HepG2 (cell line): ENCODE results near the gene IL6ST. TPM values are rescaled to one million over a fixed set of nuclear protein-coding genes. Genes with fewer than 3 reads are reported as not detected.

Experiments
- EP300 ChIP-seq, 3 experiments: sonication (generic) in 1 of 3; formaldehyde crosslinking in 1 of 3; IDR thresholded peaks; 2 replicates each; pipeline versions ENCODE4 v1.5.1 to v1.6.1; 2011 to 2020; ENCODE audit warnings: low read depth in 2 of 3, low read length in 2 of 3, borderline replicate concordance in 1 of 3, improper control_type of control experiment in 1 of 3, mild to moderate bottlenecking in 1 of 3, missing genetic modification reagents in 1 of 3, moderate library complexity in 1 of 3
- GFI1 ChIP-seq: sonication (generic); formaldehyde crosslinking; IDR thresholded peaks from 2 replicates; pipeline ENCODE4 v1.5.0; 2020; ENCODE audit warnings: missing genetic modification reagents, mild to moderate bottlenecking, borderline replicate concordance
- HNF4A ChIP-seq: sonication (generic); formaldehyde crosslinking; IDR thresholded peaks from 2 replicates; pipeline ENCODE4 v1.4.0; 2020; ENCODE audit warnings: missing genetic modification reagents
- NRL ChIP-seq: sonication (generic); formaldehyde crosslinking; IDR thresholded peaks from 2 replicates; pipeline ENCODE4 v1.5.0; 2020; ENCODE audit warnings: missing genetic modification reagents, mild to moderate bottlenecking, moderate library complexity, borderline replicate concordance
- ONECUT2 ChIP-seq: sonication (generic); formaldehyde crosslinking; IDR thresholded peaks from 2 replicates; pipeline ENCODE4 v1.4.0; 2020; ENCODE audit warnings: missing genetic modification reagents
- PAF1 ChIP-seq: IDR thresholded peaks from 2 replicates; pipeline ENCODE4 v1.6.1; 2016; ENCODE audit warnings: missing genetic modification reagents, missing compliant biosample characterization
- POLR2G ChIP-seq: fragments of 200-400 bp; formaldehyde crosslinking; IDR thresholded peaks from 2 replicates; pipeline ENCODE4 v1.6.1; 2018; ENCODE audit warnings: mild to moderate bottlenecking, low read depth, low read length, moderate library complexity
- RBFOX2 ChIP-seq: fragments of 200-400 bp; formaldehyde crosslinking; IDR thresholded peaks from 2 replicates; pipeline ENCODE4 v1.6.1; 2017; ENCODE audit warnings: low read depth, mild to moderate bottlenecking, low read length
- SOX13 ChIP-seq, 3 experiments: fragments of 450-650 bp in 1 of 3; sonication (generic) in 1 of 3; formaldehyde crosslinking in 1 of 3; IDR thresholded peaks in 2 of 3; conservative IDR thresholded peaks in 1 of 3; 2 replicates each; pipeline versions ENCODE4 v1.5.0 to v1.6.1; 2016 to 2020; ENCODE audit warnings: antibody characterized with exemption in 1 of 3, mild to moderate bottlenecking in 1 of 3, missing compliant biosample characterization in 1 of 3, missing genetic modification reagents in 1 of 3, moderate library complexity in 1 of 3
- SOX6 ChIP-seq, 2 experiments: fragments of 450-650 bp in 1 of 2; sonication (generic) in 1 of 2; formaldehyde crosslinking in 1 of 2; IDR thresholded peaks; 2 replicates each; pipeline versions ENCODE4 v1.4.0 to v1.6.1; 2017 to 2020; ENCODE audit warnings: antibody characterized with exemption in 1 of 2, mild to moderate bottlenecking in 1 of 2, missing genetic modification reagents in 1 of 2
- ZNF670 ChIP-seq: sonication (generic); formaldehyde crosslinking; IDR thresholded peaks from 2 replicates; pipeline ENCODE4 v1.8.0; 2022; ENCODE audit warnings: mild to moderate bottlenecking, missing genetic modification reagents, borderline replicate concordance
- ZNF674 ChIP-seq: sonication (generic); formaldehyde crosslinking; IDR thresholded peaks from 2 replicates; pipeline ENCODE4 v1.5.0; 2020; ENCODE audit warnings: low read depth, mild to moderate bottlenecking, missing genetic modification reagents
- ZNF775 ChIP-seq: sonication (generic); formaldehyde crosslinking; IDR thresholded peaks from 2 replicates; pipeline ENCODE4 v1.4.0; 2020; ENCODE audit warnings: missing genetic modification reagents, mild to moderate bottlenecking, moderate library complexity, borderline replicate concordance
- polyA plus RNA-seq, 8 experiments: library from polyadenylated mRNA; depleted of rRNA in 3 of 8; stranded (reverse) in 7 of 8; unstranded in 1 of 8; fragments of >200 nt; fragmentation: Illumina TruSeq in 4 of 8; extraction: Trizol in 4 of 8; gene quantifications; 2 replicates each; pipeline versions ENCODE4 v1.2.1 to v1.2.3, GENCODE V29; 2011 to 2016; ENCODE audit warnings: low read depth in 4 of 8, missing spikeins in 1 of 8, mixed read lengths in 1 of 8; ENCODE audit not compliant: insufficient read depth in 1 of 8
- total RNA-seq, 5 experiments: library from RNA; depleted of rRNA; stranded (reverse); fragments of >200 nt; fragmentation: Illumina TruSeq; extraction: Trizol; gene quantifications; 2 replicates each; pipeline ENCODE4 v1.2.3, GENCODE V29; 2016; ENCODE audit warnings: low read depth in 1 of 5
- TF ChIP-seq, protein P1 (sequence below): IDR thresholded peaks from 2 replicates; pipeline ENCODE4 v1.4.0; 2020; ENCODE audit warnings: mild to moderate bottlenecking, missing genetic modification reagents
- TF ChIP-seq, protein P2 (sequence below): sonication (generic); formaldehyde crosslinking; conservative IDR thresholded peaks from 2 replicates; pipeline ENCODE4 v1.8.0; 2022; ENCODE audit warnings: mild to moderate bottlenecking, moderate library complexity, missing genetic modification reagents
- TF ChIP-seq, protein P3 (sequence below): sonication (generic); formaldehyde crosslinking; IDR thresholded peaks from 2 replicates; pipeline ENCODE4 v1.4.0; 2020; ENCODE audit warnings: missing genetic modification reagents
- TF ChIP-seq, protein P4 (sequence below): sonication (generic); formaldehyde crosslinking; IDR thresholded peaks from 2 replicates; pipeline ENCODE4 v1.5.1; 2020; ENCODE audit warnings: missing genetic modification reagents, mild to moderate bottlenecking, borderline replicate concordance

IL6ST gene
- total and polyA plus RNA-seq, 2 of the 13 experiments (the other 11 are each of a cell fraction or from before 2014, with no cell fraction given): 66.6 to 166 TPM

DNA sequence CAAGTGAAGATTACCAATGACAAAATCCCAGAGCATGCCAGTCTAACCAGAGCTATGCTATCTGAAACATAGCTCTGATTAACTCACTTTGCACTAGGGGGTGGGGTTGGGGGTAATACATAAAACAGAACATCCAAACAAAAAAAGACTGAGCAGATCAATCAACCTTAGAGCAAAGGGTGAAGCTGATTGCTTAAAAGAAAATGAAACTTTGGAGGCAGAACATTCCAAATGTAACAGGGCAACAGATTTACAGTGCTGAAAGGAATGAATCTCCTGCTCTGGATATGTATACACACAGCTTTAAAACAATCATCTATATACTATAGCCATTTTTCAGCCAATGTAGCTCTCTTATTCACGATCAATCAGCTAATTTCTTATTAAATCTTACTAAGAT, 4.9 kb downstream of the IL6ST start (continued):
- peak in 1 of 2 experiments; percentile 32; a peak in 1 of 4 replicates for TF ChIP-seq EP300 (IDR thresholded peaks at IDR 0.05; ENCODE audit: low read depth in 2 of 2, low read length in 2 of 2)
- TF ChIP-seq EP300 (CRISPR knock-in tag; IDR thresholded peaks at IDR 0.05; ENCODE audit: borderline replicate concordance): no peak
- 0 out of 2 replicates have a peak, but pooled peaks have one; percentile 51 for TF ChIP-seq GFI1 (CRISPR knock-in tag)
- no peak for TF ChIP-seq PAF1 (CRISPR knock-in tag)
- TF ChIP-seq ONECUT2: peak; percentile 49; the same call in 1 of the 2 replicates
- TF ChIP-seq ZNF674 (CRISPR knock-in tag): no peak
- TF ChIP-seq ZNF670 (CRISPR knock-in tag): no peak
- TF ChIP-seq SOX13 (IDR thresholded peaks at IDR 0.05): no peak
- TF ChIP-seq SOX13 (CRISPR knock-in tag; conservative IDR thresholded peaks at IDR 0.05 in 1 of 2, IDR thresholded peaks at IDR 0.05 in 1 of 2): peak in 1 of 2 experiments; percentile 20; a peak in 1 of 4 replicates
- TF ChIP-seq, protein P1, sequence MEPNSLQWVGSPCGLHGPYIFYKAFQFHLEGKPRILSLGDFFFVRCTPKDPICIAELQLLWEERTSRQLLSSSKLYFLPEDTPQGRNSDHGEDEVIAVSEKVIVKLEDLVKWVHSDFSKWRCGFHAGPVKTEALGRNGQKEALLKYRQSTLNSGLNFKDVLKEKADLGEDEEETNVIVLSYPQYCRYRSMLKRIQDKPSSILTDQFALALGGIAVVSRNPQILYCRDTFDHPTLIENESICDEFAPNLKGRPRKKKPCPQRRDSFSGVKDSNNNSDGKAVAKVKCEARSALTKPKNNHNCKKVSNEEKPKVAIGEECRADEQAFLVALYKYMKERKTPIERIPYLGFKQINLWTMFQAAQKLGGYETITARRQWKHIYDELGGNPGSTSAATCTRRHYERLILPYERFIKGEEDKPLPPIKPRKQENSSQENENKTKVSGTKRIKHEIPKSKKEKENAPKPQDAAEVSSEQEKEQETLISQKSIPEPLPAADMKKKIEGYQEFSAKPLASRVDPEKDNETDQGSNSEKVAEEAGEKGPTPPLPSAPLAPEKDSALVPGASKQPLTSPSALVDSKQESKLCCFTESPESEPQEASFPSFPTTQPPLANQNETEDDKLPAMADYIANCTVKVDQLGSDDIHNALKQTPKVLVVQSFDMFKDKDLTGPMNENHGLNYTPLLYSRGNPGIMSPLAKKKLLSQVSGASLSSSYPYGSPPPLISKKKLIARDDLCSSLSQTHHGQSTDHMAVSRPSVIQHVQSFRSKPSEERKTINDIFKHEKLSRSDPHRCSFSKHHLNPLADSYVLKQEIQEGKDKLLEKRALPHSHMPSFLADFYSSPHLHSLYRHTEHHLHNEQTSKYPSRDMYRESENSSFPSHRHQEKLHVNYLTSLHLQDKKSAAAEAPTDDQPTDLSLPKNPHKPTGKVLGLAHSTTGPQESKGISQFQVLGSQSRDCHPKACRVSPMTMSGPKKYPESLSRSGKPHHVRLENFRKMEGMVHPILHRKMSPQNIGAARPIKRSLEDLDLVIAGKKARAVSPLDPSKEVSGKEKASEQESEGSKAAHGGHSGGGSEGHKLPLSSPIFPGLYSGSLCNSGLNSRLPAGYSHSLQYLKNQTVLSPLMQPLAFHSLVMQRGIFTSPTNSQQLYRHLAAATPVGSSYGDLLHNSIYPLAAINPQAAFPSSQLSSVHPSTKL (CRISPR knock-in tag): 0 out of 2 replicates have a peak, but pooled peaks have one; percentile 10
- peak; percentile 51; the same call in 1 of the 2 replicates for TF ChIP-seq RBFOX2
- no peak for TF ChIP-seq NRL
- TF ChIP-seq, protein P2, sequence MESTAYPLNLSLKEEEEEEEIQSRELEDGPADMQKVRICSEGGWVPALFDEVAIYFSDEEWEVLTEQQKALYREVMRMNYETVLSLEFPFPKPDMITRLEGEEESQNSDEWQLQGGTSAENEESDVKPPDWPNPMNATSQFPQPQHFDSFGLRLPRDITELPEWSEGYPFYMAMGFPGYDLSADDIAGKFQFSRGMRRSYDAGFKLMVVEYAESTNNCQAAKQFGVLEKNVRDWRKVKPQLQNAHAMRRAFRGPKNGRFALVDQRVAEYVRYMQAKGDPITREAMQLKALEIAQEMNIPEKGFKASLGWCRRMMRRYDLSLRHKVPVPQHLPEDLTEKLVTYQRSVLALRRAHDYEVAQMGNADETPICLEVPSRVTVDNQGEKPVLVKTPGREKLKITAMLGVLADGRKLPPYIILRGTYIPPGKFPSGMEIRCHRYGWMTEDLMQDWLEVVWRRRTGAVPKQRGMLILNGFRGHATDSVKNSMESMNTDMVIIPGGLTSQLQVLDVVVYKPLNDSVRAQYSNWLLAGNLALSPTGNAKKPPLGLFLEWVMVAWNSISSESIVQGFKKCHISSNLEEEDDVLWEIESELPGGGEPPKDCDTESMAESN (CRISPR knock-in tag): no peak
- no peak for TF ChIP-seq SOX6 (IDR thresholded peaks at IDR 0.05)
- TF ChIP-seq SOX6 (CRISPR knock-in tag; IDR thresholded peaks at IDR 0.05): peak; percentile 47; the same call in 1 of the 2 replicates
- TF ChIP-seq POLR2G: no peak
- TF ChIP-seq, protein P3, sequence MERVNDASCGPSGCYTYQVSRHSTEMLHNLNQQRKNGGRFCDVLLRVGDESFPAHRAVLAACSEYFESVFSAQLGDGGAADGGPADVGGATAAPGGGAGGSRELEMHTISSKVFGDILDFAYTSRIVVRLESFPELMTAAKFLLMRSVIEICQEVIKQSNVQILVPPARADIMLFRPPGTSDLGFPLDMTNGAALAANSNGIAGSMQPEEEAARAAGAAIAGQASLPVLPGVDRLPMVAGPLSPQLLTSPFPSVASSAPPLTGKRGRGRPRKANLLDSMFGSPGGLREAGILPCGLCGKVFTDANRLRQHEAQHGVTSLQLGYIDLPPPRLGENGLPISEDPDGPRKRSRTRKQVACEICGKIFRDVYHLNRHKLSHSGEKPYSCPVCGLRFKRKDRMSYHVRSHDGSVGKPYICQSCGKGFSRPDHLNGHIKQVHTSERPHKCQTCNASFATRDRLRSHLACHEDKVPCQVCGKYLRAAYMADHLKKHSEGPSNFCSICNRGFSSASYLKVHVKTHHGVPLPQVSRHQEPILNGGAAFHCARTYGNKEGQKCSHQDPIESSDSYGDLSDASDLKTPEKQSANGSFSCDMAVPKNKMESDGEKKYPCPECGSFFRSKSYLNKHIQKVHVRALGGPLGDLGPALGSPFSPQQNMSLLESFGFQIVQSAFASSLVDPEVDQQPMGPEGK (CRISPR knock-in tag): peak; percentile 45; the same call in 1 of the 2 replicates
- TF ChIP-seq HNF4A (CRISPR knock-in tag): peak; percentile 22; the same call in 1 of the 2 replicates
- TF ChIP-seq, protein P4, sequence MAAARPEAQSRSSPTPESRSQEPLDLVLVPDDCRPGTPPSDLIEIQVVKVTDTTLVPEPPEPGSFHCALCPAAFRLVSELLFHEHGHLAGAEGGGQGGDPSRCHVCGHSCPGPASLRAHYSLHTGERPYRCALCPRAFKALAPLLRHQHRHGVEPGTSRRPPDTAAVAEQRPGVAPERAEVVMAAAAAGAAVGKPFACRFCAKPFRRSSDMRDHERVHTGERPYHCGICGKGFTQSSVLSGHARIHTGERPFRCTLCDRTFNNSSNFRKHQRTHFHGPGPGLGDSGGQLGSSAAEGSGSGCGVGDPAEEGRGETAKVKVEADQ: no peak
- TF ChIP-seq ZNF775 (CRISPR knock-in tag): no peak
